Loucy (cell line): ENCODE data around the gene POU5F1.

ENCODE experiments used
- H2AFZ ChIP-seq: fragments of 200-600 bp; sonication (generic); 2 replicates; pipeline ENCODE4 v1.6.0; 2016; ENCODE audit warnings: antibody characterized with exemption, mild to moderate bottlenecking, low read length, moderate library complexity
- H3F3A ChIP-seq: fragments of 200-600 bp; 2 replicates; pipeline ENCODE4 v1.6.0; 2016; ENCODE audit warnings: antibody characterized with exemption, low read depth, mild to moderate bottlenecking
- H3K27me3 ChIP-seq: fragments of 200-600 bp; sonication (generic); 2 replicates; pipeline ENCODE4 v1.6.1; 2014; ENCODE audit warnings: low read length, mild to moderate bottlenecking; ENCODE audit not compliant: insufficient read depth, poor library complexity, severe bottlenecking
- H3K36me3 ChIP-seq: fragments of 200-600 bp; sonication (generic); 2 replicates; pipeline ENCODE4 v1.6.1; 2016; ENCODE audit warnings: low read length; ENCODE audit not compliant: insufficient read depth
- H3K4me1 ChIP-seq: fragments of 200-600 bp; sonication (generic); 2 replicates; pipeline ENCODE4 v1.5.1; 2014; ENCODE audit warnings: low read length, mild to moderate bottlenecking; ENCODE audit not compliant: insufficient read depth, poor library complexity, severe bottlenecking
- H3K4me2 ChIP-seq: fragments of 200-600 bp; sonication (generic); 2 replicates; pipeline ENCODE4 v1.6.0; 2014; ENCODE audit warnings: antibody characterized with exemption, low read length, low read depth, mild to moderate bottlenecking; ENCODE audit not compliant: poor library complexity, severe bottlenecking
- H3K4me3 ChIP-seq: fragments of 200-600 bp; sonication (generic); 2 replicates; pipeline ENCODE4 v1.5.1; 2014; ENCODE audit warnings: low read length, mild to moderate bottlenecking, mixed read lengths; ENCODE audit not compliant: poor library complexity, severe bottlenecking
- H3K79me2 ChIP-seq: fragments of 200-600 bp; sonication (generic); 2 replicates; pipeline ENCODE4 v1.6.1; 2014; ENCODE audit warnings: low read length; ENCODE audit not compliant: insufficient read depth
- H3K9ac ChIP-seq: fragments of 200-600 bp; sonication (generic); 2 replicates; pipeline ENCODE4 v1.6.0; 2014; ENCODE audit warnings: mild to moderate bottlenecking, low read depth, low read length, moderate library complexity; ENCODE audit not compliant: poor library complexity, severe bottlenecking
- H3K9me2 ChIP-seq: fragments of 200-600 bp; sonication (generic); replicated peaks from 2 replicates; pipeline ENCODE4 v1.6.1; 2016; ENCODE audit warnings: low read depth, low read length, mixed read lengths
- H3K9me3 ChIP-seq: fragments of 200-600 bp; sonication (generic); 2 replicates; pipeline ENCODE4 v1.6.1; 2014; ENCODE audit warnings: mild to moderate bottlenecking, antibody characterized with exemption, low read length, low read depth; ENCODE audit not compliant: insufficient read depth
- H4K20me1 ChIP-seq: fragments of 200-600 bp; sonication (generic); 2 replicates; pipeline ENCODE4 v1.6.0; 2014; ENCODE audit warnings: antibody characterized with exemption, low read length, mild to moderate bottlenecking; ENCODE audit not compliant: insufficient read depth, poor library complexity, severe bottlenecking
- CTCF ChIP-seq: fragments of 200-600 bp; sonication (generic); conservative IDR thresholded peaks from 2 replicates; pipeline ENCODE4 v1.5.1; 2014; ENCODE audit warnings: mild to moderate bottlenecking, antibody characterized with exemption, low read length
- EZH2phosphoT487 ChIP-seq: fragments of 200-600 bp; IDR thresholded peaks from 2 replicates; pipeline ENCODE4 v1.6.1; 2018; ENCODE audit warnings: antibody characterized with exemption, mild to moderate bottlenecking, moderate library complexity, borderline replicate concordance

The POU5F1 gene

GRCh38 chr6:31210741-31211532 lies 40.5 kb upstream of the POU5F1 start:
- Histone ChIP-seq H3K4me1 (no peaks in the 10 kb centered on the region), H3K9ac (no peak overlapping the region), H3K79me2 (no peaks in the 10 kb centered on the region), H3K4me3 (no peak overlapping the region), H2AFZ (no peak overlapping the region), H3F3A (no peaks in the 10 kb centered on the region), H3K4me2 (no peak overlapping the region), H3K36me3 (no peaks in the 10 kb centered on the region), H3K9me2 (no peaks in the 10 kb centered on the region), H3K9me3 (no peaks in the 10 kb centered on the region), H4K20me1 (no peaks in the 10 kb centered on the region), H3K27me3 (no peaks in the 10 kb centered on the region)
- no peak for TF ChIP-seq CTCF
- no peak for TF ChIP-seq EZH2phosphoT487

- no peaks in the 10 kb centered on the region for H3K9me2 ChIP-seq
Measured at GRCh38 chr6:31210123-31210522, 39.6 kb upstream of the POU5F1 start.

GRCh38 chr6:31209137-31209536 lies 38.7 kb upstream of the POU5F1 start:
- Histone ChIP-seq H3F3A (no peaks in the 10 kb centered on the region), H3K36me3 (no peaks in the 10 kb centered on the region), H2AFZ (no peak overlapping the region), H3K4me2 (no peak overlapping the region), H3K27me3 (no peaks in the 10 kb centered on the region), H3K4me3 (no peak overlapping the region), H3K9me2 (no peaks in the 10 kb centered on the region), H3K9ac (no peak overlapping the region), H3K9me3 (no peaks in the 10 kb centered on the region), H3K4me1 (peaks cover 7% of the 10 kb centered on the region), H4K20me1 (no peaks in the 10 kb centered on the region), H3K79me2 (no peaks in the 10 kb centered on the region; the same call in 1 of the 2 replicates)
- no peak for TF ChIP-seq CTCF
- TF ChIP-seq EZH2phosphoT487 = no peak

More at GRCh38 chr6:31210123-31210522, 39.6 kb upstream of the POU5F1 start:
- Histone ChIP-seq H3K4me1 (no peaks in the 10 kb centered on the region), H3K9ac (no peak overlapping the region), H3K4me2 (no peak overlapping the region), H3F3A (no peaks in the 10 kb centered on the region), H3K9me3 (no peaks in the 10 kb centered on the region), H4K20me1 (no peaks in the 10 kb centered on the region), H3K4me3 (no peak overlapping the region), H2AFZ (no peak overlapping the region), H3K79me2 (no peaks in the 10 kb centered on the region), H3K36me3 (no peaks in the 10 kb centered on the region), H3K27me3 (no peaks in the 10 kb centered on the region)
- no peak for TF ChIP-seq EZH2phosphoT487
- TF ChIP-seq CTCF = no peak
